Fibroblast of skin of right quadriceps (primary cell): ENCODE data around the gene DEGS1.

Experiments
- DNase-seq: peaks from one replicate; pipeline ENCODE4 v3.0.0-alpha.2; 2013

Gene DEGS1

DNA sequence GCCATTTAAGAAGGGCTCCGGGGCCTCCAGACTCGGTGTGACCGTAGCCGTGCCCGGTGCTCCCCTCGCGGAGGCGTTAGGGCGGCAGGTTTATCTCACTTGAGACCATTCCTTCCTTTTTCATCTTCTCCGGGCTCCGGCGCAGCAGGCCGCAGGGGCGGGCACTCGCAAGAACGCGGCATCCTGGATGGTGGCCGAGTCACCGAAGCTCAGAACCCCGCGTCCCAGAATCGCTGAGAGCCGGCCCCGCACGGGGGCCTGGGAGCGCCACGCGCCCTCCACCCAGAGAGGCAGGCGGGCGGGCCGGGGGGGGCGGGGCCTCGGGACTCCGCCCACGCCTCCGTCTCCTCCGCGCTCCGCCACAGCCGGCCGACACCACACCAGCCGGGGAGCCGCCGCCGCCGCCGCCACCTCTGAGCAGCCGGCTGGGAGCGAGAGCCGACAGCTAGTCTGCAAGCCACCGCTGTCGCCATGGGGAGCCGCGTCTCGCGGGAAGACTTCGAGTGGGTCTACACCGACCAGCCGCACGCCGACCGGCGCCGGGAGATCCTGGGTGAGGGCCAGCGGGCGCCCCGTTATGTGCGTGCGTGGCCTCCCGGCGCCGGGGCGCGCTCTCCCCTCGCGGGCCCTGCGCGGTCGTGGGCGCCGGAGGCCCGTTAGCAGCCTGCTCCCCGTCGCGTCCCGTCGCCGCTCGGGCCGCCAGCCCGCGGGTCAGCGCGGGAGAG, at the start of gene DEGS1:
Gene DEGS1, plus strand, starts transcription at position 375 of the 725 bp plus-strand sequence. Its CDS starts 97 bp downstream, at position 472.
- DNase-seq, result peak; percentile 85

DNA sequence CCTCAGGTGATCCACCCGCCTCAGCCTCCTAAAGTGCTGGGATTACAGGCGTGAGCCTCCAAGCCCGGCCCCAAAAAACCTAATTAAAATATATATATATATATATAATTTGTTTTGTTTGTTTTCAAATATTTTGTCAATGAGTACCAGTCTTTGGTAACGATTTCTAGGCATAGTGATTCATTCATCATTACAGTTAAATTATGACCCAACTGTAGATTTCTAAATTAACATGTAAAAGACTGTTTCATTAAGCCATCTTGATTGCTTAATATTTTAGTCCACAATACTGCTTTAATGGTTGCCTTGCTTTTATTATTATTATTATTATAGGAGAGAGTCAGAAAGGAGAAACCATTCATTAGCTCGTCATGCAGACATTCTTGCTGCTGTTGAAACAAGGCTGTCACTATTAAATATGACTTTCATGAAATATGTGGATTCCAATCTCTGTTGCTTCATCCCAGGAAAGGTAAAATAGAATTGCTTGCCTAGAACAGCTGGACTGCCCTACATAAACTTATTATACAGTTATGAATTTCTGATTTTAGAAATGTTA, 49.2 kb upstream of the DEGS1 start:
- no peak for DNase-seq

DNA sequence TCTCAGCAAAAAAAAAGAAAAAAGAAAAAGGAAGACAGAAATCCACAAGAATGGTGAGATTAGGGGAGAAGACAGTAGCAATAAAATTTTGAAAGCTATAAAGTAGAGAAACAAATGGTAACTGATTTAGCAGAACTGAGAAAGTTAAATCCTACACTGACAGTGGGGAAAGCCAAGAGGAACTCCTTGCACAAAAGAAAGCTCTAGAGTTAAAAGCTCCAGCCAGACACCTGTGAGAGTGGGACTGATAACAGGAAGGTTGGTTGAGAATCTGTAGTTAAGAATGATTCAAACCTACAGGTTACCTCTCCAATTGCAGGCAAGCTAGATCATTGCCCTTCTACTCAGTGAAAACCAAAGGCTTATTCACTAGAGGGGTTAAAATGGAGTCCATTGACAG, 45.5 kb upstream of the DEGS1 start:
- no peak for DNase-seq

DNA sequence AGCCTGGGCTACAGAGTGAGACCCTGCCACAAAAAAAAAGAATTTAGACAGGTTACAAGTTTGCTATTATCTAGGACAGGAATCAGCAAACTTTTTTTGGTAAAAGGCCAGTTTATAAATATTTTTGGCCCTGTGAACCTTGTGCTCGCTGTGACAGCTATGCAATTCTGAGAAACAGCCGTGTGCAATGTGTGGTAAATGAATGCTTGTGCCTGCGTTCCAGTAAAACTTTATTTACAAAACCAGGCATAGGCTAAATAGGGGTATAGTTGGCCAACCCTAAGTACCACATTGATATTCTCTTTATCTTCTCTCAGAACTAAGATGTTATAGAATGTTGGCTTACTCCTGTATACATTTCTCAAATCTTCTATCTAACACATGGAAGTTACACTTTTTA, 44.8 kb upstream of the DEGS1 start:
- no peak for DNase-seq

DNA sequence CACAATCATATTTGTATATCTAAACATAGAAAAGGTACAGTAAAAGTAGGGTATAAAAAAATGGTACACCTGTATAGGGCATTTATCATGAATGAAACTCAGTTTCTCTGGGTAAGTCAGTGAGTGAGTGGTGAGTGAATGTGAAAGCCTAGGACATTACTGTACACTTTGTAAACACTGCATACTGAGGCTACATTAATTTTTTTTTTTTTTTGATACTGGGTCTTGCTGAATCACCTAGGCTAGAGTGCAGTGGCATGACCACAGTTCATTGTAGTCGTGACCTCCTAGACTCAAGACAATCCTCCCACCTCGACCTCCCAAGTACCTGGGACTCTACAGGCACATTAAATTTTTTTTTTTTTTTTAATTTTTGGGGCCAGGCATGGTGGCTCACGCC, 41.3 kb upstream of the DEGS1 start:
- no peak for DNase-seq

DNA sequence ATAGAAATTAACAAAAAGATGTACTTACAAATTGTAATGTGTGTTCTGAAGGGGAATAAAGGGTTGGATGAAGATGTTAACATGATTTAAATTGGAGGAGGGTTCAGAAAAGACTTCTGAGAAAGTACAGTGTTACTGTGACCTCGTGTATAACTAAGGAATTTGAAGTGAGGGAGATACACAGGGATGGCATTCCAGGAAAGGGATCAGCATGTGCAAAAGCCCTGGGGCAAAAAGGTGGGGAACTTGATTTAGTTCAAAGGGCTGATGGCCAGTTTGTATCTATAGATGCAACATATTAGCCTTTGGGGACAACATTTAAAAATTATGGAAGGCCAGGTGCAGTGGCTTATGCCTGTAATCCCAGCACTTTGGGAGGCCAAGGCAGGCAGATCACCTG, 33.3 kb upstream of the DEGS1 start:
- no peak for DNase-seq

DNA sequence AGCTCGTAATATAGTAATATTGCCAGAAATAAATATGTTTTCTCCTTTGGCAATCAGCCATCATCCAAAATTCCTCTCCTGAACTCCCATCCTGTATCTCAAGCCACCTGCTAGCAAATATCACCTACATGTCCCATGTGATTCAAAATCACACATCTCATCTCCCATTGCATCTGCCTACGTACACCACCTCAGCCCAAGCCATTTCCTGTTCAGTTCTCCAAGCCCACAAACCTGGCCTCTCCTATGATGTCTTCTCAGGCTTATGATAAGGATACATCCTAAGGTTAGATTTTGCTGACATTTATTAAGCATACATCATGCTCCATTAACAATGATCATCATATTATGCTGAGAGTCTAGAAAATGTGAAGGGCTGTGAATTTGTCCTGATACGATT, 31.9 kb upstream of the DEGS1 start:
- no peak for DNase-seq

DNA sequence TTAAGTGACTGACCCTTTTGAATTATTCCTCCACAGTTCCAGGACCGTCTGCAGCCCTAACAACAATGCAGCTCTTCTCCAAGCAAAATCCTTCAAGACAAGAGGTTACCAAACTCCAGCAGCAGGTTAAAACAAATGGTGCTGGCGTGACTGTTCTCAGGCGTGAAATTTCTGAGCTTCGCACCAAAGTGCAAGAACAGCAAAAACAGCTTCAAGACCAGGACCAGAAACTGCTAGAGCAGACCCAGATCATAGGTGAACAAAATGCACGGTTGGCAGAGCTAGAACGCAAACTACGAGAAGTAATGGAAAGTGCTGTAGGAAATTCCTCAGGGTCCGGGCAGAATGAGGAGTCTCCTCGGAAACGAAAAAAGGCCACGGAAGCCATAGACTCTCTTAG, 25.7 kb upstream of the DEGS1 start:
- DNase-seq, result no peak

DNA sequence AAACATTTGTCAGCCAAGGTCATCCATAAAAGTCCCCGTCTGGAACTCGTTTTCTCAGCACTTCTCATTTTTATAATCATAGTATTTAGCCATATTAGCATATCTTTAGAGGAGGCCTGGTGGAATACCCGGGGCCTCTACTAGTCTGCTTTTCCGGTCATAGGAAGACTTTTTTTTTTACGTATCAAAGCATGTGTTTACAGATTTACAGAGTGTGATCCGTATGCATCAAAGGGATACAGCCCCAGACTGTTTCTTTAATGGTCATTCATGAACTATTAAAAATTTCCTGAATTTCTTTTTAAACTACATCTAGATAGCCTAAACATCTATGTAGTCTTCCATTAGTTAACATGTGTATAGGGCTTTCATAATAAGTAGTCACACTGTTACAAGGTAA, 23.5 kb upstream of the DEGS1 start:
- no peak for DNase-seq

DNA sequence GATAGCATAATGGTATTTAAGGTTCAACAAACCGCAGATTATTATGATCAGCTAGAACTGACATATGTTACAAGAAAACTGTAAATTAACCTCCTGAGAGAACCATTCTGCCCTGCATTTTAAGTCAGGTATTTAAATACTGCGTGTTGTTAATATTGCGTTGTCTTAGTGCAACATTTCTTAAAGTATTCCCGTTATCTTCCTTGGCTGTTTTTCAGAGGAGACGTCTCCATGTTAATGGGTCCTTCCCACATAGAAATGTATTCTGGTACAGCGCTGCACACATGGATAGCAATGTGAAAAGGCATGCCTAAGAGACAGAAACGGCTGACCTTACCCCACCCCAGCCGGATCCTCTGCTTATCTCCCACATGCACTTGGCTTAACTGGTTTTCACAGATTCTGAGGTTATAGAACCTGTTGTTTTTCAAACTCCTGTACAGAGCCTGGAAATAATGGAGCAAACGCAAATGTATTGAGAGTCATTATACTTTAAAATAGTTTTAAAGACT, 22.8 kb upstream of the DEGS1 start:
- DNase-seq, result no peak

DNA sequence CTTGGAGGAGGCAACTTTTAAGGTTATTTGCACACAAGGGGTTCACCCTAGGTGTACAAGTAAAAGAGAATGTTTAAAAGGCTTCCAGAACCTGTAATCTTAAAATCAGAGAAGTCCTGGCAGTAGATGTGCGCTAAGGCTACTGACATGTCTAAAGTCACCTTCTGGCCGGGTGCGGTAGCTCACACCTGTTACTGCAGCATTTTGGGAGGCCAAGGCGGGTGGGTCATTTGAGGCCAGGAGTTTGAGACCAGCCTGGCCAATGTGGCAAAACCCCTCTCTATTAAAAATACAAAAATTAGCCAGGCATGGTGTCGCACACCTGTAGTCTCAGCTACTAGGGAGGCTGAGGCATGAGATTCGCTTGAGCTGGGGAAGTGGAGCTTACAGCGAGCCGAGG, 20.3 kb upstream of the DEGS1 start:
- no peak for DNase-seq

DNA sequence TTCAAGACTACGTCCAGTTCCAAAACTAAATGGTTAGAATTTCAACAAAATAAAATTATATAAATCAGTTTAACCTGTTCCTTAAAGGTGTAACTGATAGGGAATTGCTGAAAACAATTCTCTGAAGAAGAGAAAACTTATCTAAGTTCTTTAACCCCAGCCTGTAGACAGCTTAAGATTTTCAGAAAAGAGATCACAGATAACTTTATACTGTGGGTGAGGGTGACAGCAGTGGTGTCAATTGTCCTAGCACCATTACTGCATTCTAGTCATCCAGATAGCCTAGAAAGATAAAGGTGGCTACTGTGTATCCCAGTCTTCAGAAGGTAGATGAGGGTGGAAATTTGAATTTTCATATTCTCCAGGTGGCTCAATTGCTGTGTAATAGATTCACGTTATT, 19.7 kb upstream of the DEGS1 start:
- no peak for DNase-seq

DNA sequence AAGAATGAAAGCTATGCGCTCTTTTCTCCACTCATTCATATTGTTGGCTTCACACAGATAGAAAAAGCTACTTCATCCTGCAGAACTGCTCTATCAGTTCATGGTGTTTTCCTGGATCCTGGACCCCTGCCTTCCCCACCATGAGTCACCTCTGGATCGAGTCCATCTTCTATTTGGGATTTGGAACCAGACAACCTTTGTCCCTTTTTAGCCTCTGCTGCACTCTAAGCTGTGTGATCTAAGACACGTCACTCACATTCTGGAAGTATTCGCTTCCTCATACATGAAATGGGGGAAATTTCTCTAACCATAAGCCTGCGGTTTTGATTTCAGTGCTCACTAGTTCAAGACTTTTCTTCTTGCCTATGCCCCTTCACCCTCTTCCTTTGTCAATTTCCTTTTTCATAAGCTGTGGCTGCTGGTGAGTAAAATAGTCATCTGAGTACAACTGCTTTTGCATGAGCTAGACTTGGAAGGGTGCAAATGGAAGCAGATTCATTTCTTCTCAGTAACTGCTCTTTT, 14.1 kb upstream of the DEGS1 start:
- peak; percentile 89 for DNase-seq

DNA sequence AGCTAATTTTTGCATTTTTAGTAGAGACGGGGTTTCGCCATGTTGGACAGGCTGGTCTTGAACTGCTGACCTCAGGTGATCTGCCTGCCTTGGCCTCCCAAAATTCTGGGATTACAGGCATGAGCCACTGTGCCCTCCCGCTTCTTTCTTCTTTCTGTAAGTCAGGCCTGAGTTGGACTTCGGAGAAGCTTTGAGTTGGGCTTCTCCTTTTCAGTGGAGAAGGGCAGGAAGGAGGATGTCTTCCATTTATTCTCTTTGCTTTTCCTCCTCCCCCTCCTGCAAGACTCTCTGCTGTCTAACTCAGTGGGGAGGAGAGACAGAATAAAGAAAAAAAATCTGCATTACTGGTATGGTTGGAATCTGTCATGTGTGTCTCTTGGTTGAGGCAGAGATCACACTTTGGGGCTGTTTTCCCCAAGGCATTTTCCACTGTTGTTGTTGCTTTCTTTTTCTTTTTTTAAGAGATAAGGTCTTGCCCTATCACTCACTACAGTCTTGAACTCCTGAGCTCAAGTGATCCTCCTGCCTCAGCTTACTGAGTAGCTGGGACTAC, 13.2 kb upstream of the DEGS1 start:
- DNase-seq, result peak; percentile 8

DNA sequence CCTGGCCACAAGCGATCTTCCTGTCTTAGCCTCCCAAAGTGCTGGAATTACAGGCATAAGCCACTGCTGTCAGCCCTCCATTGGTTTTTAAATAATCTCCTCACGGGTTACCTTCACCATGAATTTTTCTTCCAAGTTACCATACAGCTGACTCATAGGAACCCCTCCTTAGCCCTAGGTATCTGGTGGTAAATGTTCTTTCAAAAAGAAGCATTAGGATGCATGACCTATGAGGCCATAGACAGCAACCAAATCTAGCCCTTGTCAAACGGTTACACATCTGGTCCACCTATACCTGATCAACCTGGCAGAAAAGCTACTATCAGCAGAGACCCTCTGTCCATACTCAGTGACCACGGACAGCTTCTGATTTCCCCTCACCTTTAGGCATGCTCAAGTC, 12.7 kb upstream of the DEGS1 start:
- DNase-seq, result no peak

DNA sequence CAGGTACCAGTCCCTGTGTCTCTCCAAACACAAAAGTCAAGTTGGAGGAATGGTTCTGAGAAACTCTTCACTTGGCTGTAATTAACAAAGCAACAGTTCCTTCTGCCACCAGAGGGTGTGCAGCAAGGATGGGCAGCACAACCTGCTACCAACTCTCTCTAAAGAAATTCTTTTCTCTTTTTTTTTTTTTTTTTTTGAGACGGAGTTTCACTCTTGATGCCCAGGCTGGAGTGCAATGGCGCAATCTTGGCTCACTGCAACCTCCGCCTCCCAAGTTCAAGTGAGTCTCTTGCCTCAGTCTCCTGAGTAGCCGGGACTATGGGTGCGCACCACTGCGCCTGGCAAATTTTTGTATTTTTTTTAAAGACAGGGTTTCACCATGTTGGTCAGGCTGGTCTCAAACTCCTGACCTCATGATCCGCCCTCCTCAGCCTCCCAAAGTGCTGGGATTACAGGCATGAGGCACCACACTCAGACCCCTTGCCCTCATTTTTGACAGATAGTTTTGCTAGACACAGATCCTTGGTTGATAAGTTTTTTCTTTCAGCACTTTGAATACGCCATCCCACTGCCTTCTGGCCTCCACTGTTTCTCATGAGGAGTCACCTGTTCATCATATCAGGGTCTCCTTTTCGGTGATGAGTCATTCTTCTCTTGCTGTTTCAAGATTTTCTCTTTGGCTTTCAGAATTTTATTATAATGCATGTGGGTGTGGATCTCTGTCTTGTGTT, 12.1 kb upstream of the DEGS1 start:
- peak; percentile 10 for DNase-seq

DNA sequence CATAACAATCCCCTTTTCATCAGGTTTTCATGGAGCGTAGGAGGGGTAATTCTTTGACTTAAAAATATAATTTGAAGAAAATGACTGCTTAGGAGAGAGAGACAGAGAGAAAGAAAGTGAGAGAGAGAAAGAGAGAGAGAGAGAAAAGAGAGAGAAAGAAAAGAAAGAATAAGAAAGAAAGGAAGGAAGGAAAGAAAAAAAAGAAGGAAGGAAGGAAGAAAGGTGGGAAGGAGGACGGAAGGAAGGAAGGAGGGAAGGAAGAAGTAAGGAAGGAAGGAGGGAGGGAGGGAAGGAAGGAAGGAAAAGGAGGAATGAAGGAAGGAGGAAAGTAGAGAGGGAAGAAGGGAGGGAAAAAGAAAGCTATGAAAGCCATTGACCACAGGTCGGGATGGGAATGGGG, 10.8 kb upstream of the DEGS1 start:
- no peak for DNase-seq

DNA sequence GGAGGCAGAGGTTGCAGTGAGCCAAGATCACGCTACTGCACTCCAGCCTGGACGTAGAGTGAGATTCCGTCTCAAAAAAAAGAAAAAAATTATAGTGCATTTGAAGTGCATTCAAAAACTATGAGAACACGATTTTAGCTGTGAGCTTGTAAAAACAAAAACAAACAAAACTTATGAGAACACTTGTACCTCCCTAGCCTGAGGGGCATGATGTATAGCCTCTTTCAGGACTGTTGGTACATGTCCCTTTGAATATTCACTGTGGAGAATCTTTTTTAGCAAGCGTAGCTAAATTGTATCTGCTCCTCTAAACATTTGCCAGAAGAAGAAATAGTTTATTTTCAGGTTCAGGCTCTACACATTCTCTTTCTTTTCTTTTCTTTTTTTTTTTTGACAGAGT, 9.5 kb upstream of the DEGS1 start:
- DNase-seq, result no peak

DNA sequence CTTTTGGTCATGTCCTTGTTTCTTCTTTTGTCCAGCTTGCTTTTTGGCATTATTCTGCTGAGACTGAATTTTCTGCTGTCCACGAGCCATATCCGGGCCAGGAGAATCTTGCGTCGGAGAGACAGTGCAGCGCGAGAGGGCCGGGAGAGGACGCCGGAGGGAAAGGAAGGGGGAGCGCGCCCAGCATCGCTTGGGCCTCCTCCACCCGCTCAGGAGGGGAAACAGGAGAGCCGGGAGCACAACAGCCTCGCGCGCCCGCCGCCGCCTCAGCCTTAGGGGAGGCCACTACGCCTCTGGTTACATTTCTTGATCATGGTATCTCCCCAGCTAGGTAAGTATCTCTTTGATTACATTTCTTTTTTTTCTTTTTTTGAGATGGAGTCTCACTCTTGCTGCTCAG, 7.4 kb upstream of the DEGS1 start:
- DNase-seq, result peak; percentile 26

DNA sequence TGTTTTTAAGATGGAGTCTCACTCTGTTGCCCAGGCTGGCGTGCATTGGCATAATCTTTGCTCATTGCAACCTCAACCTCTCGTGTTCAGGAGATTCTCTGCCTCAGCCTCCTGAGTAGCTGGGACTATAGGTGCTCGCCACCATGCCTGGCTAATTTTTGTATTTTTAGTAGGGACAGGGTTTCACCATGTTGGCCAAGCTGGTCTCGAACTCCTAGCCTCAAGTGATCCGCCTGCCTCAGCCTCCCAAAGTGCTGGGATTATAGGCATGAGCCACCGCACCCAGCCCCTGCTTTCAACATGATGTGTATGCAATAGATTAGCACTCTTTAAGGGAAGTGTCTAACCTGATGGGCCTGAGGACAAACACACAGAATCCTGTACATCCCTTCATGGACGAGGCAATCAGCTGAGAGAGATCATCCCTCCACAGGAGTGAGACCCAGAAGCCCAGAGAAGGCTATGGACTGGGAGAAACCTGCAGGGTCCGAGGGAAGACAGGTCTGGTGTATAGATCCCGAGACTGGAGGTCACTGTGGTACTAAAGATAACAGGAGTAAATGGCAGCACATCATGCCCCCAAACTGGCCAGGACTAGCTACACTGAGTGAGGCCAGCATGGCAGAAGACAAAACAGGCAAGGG, 5.6 kb upstream of the DEGS1 start:
- no peak for DNase-seq

DNA sequence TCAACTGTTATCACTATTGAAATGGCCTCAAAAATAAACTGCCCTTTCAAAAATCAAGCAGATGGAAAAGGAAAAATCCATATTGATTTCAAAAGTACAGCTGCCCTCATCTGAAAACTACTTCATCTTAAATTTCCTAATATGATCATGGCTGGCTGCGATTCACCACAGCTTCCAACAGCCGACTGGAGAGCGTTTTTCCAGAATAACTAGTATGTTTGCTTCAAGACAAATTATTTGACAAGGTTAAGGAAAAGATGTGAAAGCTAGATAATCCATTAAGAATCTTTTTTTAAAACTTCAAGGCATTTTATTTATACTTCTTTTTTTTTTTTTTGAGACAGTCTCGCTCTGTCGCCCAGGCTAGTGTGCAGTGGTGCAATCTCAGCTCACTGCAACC, 4.1 kb upstream of the DEGS1 start:
- no peak for DNase-seq

DNA sequence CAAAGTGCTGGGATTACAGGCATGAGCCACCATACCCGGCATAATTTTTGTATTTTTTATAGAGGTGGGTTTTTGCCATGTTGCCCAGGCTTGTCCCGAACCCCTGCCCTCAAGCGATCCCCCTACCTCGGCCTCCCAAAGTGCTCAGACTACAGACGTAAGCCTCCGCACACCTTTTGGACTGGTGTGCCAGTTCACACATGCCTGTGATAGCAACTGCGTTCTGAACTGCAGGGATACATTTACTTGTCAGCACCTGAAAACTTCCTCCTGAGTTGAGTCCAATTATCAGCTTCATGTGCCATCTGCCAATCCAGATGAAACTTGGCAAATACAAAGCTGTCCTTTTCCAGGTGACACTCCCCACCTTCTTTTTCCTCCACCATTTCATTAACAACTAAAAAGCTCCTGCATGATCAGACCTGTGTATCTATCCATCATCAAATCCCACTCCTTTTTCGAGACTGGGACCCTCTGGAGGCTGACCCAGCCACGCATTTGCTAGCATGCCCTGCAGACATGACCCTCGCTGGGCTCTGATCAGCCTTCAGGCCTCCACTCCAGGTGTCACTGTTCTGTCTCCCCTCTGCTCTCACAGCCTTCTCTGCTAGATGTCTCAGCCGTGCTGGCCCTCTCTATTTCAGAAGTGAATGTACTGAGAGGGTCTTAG, 2.1 kb upstream of the DEGS1 start:
- no peak for DNase-seq

DNA sequence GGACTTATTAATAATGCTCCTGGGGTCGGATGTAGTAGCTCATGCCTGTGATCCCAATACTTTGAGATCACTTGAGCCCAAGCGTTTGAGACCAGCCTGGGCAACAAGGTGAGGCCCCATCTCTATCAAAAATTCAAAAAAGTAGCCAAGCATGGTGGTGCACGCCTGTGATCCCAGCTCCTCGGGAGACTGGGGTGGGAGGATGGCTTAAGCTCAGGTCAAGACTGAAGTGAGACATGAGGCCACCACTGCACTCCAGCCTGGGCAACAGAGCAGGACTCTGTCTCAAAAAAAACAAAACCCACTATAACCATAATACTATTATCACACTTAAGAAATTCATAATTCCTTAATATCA, 1.6 kb upstream of the DEGS1 start:
- no peak for DNase-seq
